Liver (tissue), 3 donors: Measurements from ENCODE around the gene SAAL1.

Experiments used
- ATF3 ChIP-seq: IDR thresholded peaks from 2 replicates; pipeline ENCODE4 v1.6.1; 2016; ENCODE audit warnings: antibody characterized with exemption
- CTCF ChIP-seq: fragments of 150-350 bp; IDR thresholded peaks from 2 replicates; pipeline ENCODE4 v1.5.1; 2017; ENCODE audit warnings: improper control_type of control experiment, low read depth, low read length; ENCODE audit not compliant: missing input control
- RAD21 ChIP-seq, 2 donors: IDR thresholded peaks; 2 replicates each; pipeline ENCODE4 v1.6.1; 2016; ENCODE audit warnings: antibody characterized with exemption in 2 of 2, mild to moderate bottlenecking in 2 of 2
- SP1 ChIP-seq: IDR thresholded peaks from 2 replicates; pipeline ENCODE4 v1.6.1; 2018; ENCODE audit warnings: antibody characterized with exemption, mild to moderate bottlenecking
- TAF1 ChIP-seq: conservative IDR thresholded peaks from 2 replicates; pipeline ENCODE4 v1.6.1; 2016; ENCODE audit warnings: antibody characterized with exemption, mild to moderate bottlenecking
- YY1 ChIP-seq: IDR thresholded peaks from 2 replicates; pipeline ENCODE4 v1.6.1; 2016; ENCODE audit warnings: antibody characterized with exemption, mild to moderate bottlenecking
- ZBTB33 ChIP-seq: IDR thresholded peaks from 2 replicates; pipeline ENCODE4 v1.6.1; 2016; ENCODE audit warnings: antibody characterized with exemption
- donor health status: healthy.
- donor health status: healthy.

GRCh38 chr11:18054511-18055103 is 51.3 kb downstream of the SAAL1 start:
- TF ChIP-seq TAF1: no peak
- no peak for TF ChIP-seq RAD21 (IDR thresholded peaks at IDR 0.05)
- no peak for TF ChIP-seq ATF3
- no peak for TF ChIP-seq CTCF
- TF ChIP-seq YY1: no peak
- TF ChIP-seq ZBTB33: no peak
- TF ChIP-seq SP1: no peak
